ENCODE results near the gene KIF27. TPM values are rescaled to one million over a fixed set of nuclear protein-coding genes. Genes with fewer than 3 reads are reported as not detected.

Gene KIF27, protein sequence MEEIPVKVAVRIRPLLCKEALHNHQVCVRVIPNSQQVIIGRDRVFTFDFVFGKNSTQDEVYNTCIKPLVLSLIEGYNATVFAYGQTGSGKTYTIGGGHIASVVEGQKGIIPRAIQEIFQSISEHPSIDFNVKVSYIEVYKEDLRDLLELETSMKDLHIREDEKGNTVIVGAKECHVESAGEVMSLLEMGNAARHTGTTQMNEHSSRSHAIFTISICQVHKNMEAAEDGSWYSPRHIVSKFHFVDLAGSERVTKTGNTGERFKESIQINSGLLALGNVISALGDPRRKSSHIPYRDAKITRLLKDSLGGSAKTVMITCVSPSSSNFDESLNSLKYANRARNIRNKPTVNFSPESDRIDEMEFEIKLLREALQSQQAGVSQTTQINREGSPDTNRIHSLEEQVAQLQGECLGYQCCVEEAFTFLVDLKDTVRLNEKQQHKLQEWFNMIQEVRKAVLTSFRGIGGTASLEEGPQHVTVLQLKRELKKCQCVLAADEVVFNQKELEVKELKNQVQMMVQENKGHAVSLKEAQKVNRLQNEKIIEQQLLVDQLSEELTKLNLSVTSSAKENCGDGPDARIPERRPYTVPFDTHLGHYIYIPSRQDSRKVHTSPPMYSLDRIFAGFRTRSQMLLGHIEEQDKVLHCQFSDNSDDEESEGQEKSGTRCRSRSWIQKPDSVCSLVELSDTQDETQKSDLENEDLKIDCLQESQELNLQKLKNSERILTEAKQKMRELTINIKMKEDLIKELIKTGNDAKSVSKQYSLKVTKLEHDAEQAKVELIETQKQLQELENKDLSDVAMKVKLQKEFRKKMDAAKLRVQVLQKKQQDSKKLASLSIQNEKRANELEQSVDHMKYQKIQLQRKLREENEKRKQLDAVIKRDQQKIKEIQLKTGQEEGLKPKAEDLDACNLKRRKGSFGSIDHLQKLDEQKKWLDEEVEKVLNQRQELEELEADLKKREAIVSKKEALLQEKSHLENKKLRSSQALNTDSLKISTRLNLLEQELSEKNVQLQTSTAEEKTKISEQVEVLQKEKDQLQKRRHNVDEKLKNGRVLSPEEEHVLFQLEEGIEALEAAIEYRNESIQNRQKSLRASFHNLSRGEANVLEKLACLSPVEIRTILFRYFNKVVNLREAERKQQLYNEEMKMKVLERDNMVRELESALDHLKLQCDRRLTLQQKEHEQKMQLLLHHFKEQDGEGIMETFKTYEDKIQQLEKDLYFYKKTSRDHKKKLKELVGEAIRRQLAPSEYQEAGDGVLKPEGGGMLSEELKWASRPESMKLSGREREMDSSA (N-terminal part only)
- total RNA-seq = 3.1 and 4.4 TPM in 2 replicates

GRCh38 chr9:83920927-83921707 is at the start of gene KIF27:
KIF27 (minus strand) TSS chr9:83921432; CDS start chr9:83915591, 5,841 bp downstream.

DNA sequence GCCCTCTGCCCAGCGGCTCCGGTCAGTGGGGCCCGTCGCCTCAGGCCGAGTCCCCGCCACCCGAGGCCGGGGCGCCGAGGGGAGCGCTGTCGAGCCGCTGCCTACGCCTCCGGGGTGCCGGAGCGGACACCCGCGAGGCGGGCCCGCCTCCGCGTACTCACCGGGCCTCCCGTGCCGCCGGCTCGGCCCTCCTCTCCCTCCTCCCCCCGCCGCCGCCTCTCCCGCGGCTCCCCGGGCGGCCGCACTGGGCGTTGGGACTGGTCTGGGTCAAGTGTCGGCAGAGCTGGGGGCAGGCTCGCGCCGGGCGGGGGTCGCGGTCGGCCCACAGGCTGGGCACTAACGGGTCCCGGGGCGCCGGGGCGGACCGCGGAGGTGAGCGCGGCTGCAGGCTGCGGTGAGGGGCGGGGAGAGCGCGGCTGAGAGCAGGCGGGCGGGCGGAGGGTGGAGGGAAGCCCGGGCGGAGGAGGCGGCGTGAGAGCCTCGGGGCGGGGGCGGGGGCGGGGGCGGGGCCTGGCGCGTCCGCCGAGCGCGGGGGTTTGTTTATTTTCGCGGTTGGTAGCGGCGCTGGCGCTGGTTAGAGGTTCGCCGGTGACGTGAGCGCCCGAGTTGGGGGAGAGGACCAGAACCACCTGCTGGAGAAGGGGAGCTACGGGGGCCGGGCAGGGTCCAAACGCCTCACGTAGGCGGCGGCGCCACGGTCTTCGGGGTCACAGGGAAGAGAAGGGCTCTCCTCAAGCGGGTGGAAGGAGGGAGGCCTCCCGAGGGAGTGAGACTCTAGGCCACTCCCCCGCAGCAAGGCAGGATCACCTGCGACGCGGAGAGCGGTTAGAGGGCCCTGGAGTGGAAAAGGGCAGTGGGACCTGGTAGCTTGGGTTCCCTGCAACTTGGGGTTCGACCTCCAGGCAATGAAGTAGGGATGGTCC is 103.6 kb downstream of the KIF27 start, which contains the start of gene GKAP1:
TSS of gene GKAP1 (minus strand) at position 414 of the 923 bp plus-strand sequence. CDS start 11,252 bp downstream, outside the sequence.

Other genes starting within 250 kb of the KIF27 start
- 111 and 183 TPM in 2 replicates for gene UBQLN1, start 213.5 kb downstream of the KIF27 start, total RNA-seq
- 0.29 and 2.6 TPM in 2 replicates for gene GKAP1, start 103.7 kb downstream of the KIF27 start, total RNA-seq
- 472 and 571 TPM in 2 replicates for gene HNRNPK, start 58.8 kb upstream of the KIF27 start, total RNA-seq
- gene RMI1, start 59.4 kb upstream of the KIF27 start, total RNA-seq = 3.3 and 11.2 TPM in 2 replicates